Natural killer cell (primary cell): Measurements from ENCODE around the gene TNFRSF11A. TPM values are rescaled to one million over a fixed set of nuclear protein-coding genes. Genes with fewer than 3 reads are reported as not detected.

ENCODE experiments used
- ATAC-seq, 3 donors: fragments of 150-1000 bp in 2 of 3; fragments of 200-7000 bp in 1 of 3; cut with Tn5 transposase; 1 replicate in 1 of 3; 2 replicates in 2 of 3; pipeline ENCODE4 v1.10.0; 2021; ENCODE audit warnings: mild to moderate bottlenecking in 2 of 3, moderate library complexity in 2 of 3
- DNase-seq, 2 donors: peaks; one replicate each; pipeline versions ENCODE4 v3.0.0 to v3.0.0-alpha.2; 2013 to 2021; ENCODE audit warnings: mixed read lengths in 1 of 2
- H3K27ac ChIP-seq: one replicate; pipeline ENCODE4 v1.5.1; 2013; ENCODE audit warnings: mild to moderate bottlenecking, low read length
- H3K27me3 ChIP-seq: one replicate; pipeline ENCODE4 v1.6.1; 2013; ENCODE audit warnings: low read length; ENCODE audit not compliant: control insufficient read depth, insufficient read depth
- H3K36me3 ChIP-seq: one replicate; pipeline ENCODE4 v1.6.1; 2013; ENCODE audit warnings: low read length; ENCODE audit not compliant: control insufficient read depth, insufficient read depth
- H3K4me1 ChIP-seq: one replicate; pipeline ENCODE4 v1.6.1; 2013; ENCODE audit warnings: low read length; ENCODE audit not compliant: control insufficient read depth, insufficient read depth
- H3K4me3 ChIP-seq: one replicate; pipeline ENCODE4 v1.5.1; 2013; ENCODE audit warnings: low read length
- H3K9me3 ChIP-seq: one replicate; pipeline ENCODE4 v1.6.1; 2013; ENCODE audit warnings: low read length; ENCODE audit not compliant: control insufficient read depth, insufficient read depth
- H3K27ac Mint-ChIP-seq, 2 donors: one replicate each; pipeline ENCODE4 v1.8.0; 2022; ENCODE audit warnings: mild to moderate bottlenecking in 2 of 2, mixed read lengths in 2 of 2, moderate library complexity in 1 of 2
- H3K27me3 Mint-ChIP-seq, 2 donors: one replicate each; pipeline ENCODE4 v1.8.0; 2022; ENCODE audit warnings: low read depth in 2 of 2, mixed read lengths in 2 of 2
- H3K36me3 Mint-ChIP-seq: one replicate; pipeline ENCODE4 v1.8.0; 2022; ENCODE audit warnings: mixed read lengths
- H3K4me1 Mint-ChIP-seq, 2 donors: one replicate each; pipeline ENCODE4 v1.8.0; 2022; ENCODE audit warnings: mixed read lengths in 2 of 2
- H3K4me3 Mint-ChIP-seq: one replicate; pipeline ENCODE4 v1.8.0; 2022; ENCODE audit warnings: mild to moderate bottlenecking, moderate library complexity, mixed read lengths
- H3K9me3 Mint-ChIP-seq, 2 donors: one replicate each; pipeline ENCODE4 v1.8.0; 2022; ENCODE audit warnings: mixed read lengths in 2 of 2
- CTCF ChIP-seq: fragments of 200-600 bp; IDR thresholded peaks from one replicate; pipeline ENCODE4 v1.8.0; 2022; ENCODE audit warnings: antibody characterized with exemption
- WGBS: methylation state at CpG from one replicate; pipeline ENCODE4 v1.1.7; 2013; ENCODE audit warnings: missing lambda C conversion rate; ENCODE audit not compliant: insufficient coverage; 5-methylcytosine and 5-hydroxymethylcytosine counted together
- intact Hi-C: fragments of 100-400 bp; cut with micrococcal nuclease; formaldehyde crosslinking; loops from one replicate; pipeline ENCODE4 v1.14.2; 2022
- total RNA-seq, 4 donors: library from RNA; stranded (reverse); fragments of 120-200 nt in 1 of 4; gene quantifications; one replicate each; pipeline versions ENCODE4 v1.2.3 to v1.2.4, GENCODE V29; 2013 to 2022

Gene TNFRSF11A
- total RNA-seq, 3 donors from 2014 or later (not counting 1 experiment from before 2014, with no cell fraction given), result 6.9 to 10.9 (median 8.8) TPM

- Histone ChIP-seq H3K4me1 (peaks cover 29% of the 10 kb centered on the region), H3K9me3 (no peaks in the 10 kb centered on the region), H3K4me3 (no peak overlapping the region), H3K27me3 (no peaks in the 10 kb centered on the region), H3K36me3 (no peaks in the 10 kb centered on the region), H3K27ac (no peak overlapping the region)
- H3K27me3 Mint-ChIP-seq, result peaks cover 8 to 14% of the 10 kb centered on the region in 2 donors
- no peak for ATAC-seq
- intact Hi-C loops, result no loop called here
- no peak for TF ChIP-seq CTCF
- DNase-seq, result no peak
- no peaks in the 10 kb centered on the region for H3K9me3 Mint-ChIP-seq
- WGBS, result 90% methylated on average over 5 of the region's 5 CpGs
- H3K4me1 Mint-ChIP-seq, result peaks cover 7 to 14% of the 10 kb centered on the region in 2 donors
- H3K4me3 Mint-ChIP-seq, result no peak overlapping the region
- no peaks in the 10 kb centered on the region for H3K36me3 Mint-ChIP-seq
- no peak overlapping the region for H3K27ac Mint-ChIP-seq
Observed at GRCh38 chr18:62336618-62337017, 11.5 kb downstream of the TNFRSF11A start.

GRCh38 chr18:62337336-62337735 lies 12.2 kb downstream of the TNFRSF11A start:
- no peaks in the 10 kb centered on the region for H3K9me3 Mint-ChIP-seq
- intact Hi-C loops, result no loop called here
- 93% methylated on average over 7 of the region's 7 CpGs for WGBS
- no peak overlapping the region for H3K27ac Mint-ChIP-seq
- DNase-seq, result no peak
- Histone ChIP-seq H3K27me3 (no peaks in the 10 kb centered on the region), H3K4me1 (peaks cover 24% of the 10 kb centered on the region), H3K27ac (no peak overlapping the region), H3K36me3 (no peaks in the 10 kb centered on the region), H3K9me3 (no peaks in the 10 kb centered on the region), H3K4me3 (no peak overlapping the region)
- H3K4me1 Mint-ChIP-seq, result peaks cover 0 to 8% of the 10 kb centered on the region in 2 donors
- no peaks in the 10 kb centered on the region for H3K36me3 Mint-ChIP-seq
- no peak for TF ChIP-seq CTCF
- peaks cover 4 to 7% of the 10 kb centered on the region in 2 donors for H3K27me3 Mint-ChIP-seq
- no peak for ATAC-seq
- H3K4me3 Mint-ChIP-seq, result no peak overlapping the region

- no peaks in the 10 kb centered on the region for H3K36me3 ChIP-seq
- Mint-ChIP-seq H3K4me3 (no peak overlapping the region), H3K27ac (no peak overlapping the region), H3K36me3 (no peaks in the 10 kb centered on the region), H3K27me3 (no peaks in the 10 kb centered on the region), H3K4me1 (no peaks in the 10 kb centered on the region), H3K9me3 (no peaks in the 10 kb centered on the region)
- no peak overlapping the region for H3K4me3 ChIP-seq
- H3K4me1 ChIP-seq, result peaks cover 13% of the 10 kb centered on the region
- intact Hi-C loops, result no loop called here
- DNase-seq, result no peak
- no peaks in the 10 kb centered on the region for H3K9me3 ChIP-seq
- WGBS, result 84% methylated on average over 9 of the region's 10 CpGs
- H3K27me3 ChIP-seq, result no peaks in the 10 kb centered on the region
- no peak for TF ChIP-seq CTCF
- ATAC-seq, result no peak
- no peak overlapping the region for H3K27ac ChIP-seq
Observed at GRCh38 chr18:62338446-62339105, 13.5 kb downstream of the TNFRSF11A start.
